Endothelial cell of umbilical vein (primary cell): ENCODE measurements around the gene TTC27. TPM values are rescaled to one million over a fixed set of nuclear protein-coding genes. Genes with fewer than 3 reads are reported as not detected.

Source experiments
- BruUV-seq: library from RNA; stranded (reverse); fragments of 400-500 nt; replicated peaks from 2 replicates; lab custom pipeline; 2021; lab: Mats Ljungman, UMichigan
- CTCF ChIA-PET: fragments of 300-600, 350-600 bp; sonication (Branson Sonifier 250); formaldehyde crosslinking; loops from one replicate; lab custom pipeline; 2021; ENCODE audit warnings: antibody characterized with exemption, inconsistent platforms; lab: Charles Lee
- POLR2A ChIA-PET: fragments of 300-600, 350-600 bp; sonication (Branson Sonifier 250); formaldehyde crosslinking; loops from one replicate; lab custom pipeline; 2021; ENCODE audit warnings: antibody characterized with exemption, inconsistent platforms; lab: Charles Lee
- DNase-seq: peaks from one replicate; pipeline ENCODE4 v3.0.0-alpha.2; 2011; ENCODE audit warnings: low read depth, low spot score
- FAIRE-seq: peaks from 2 replicates; lab custom pipeline; 2011; peaks lifted over from hg19 to GRCh38; lab: Jason Lieb, UNC
- H2AFZ ChIP-seq: 2 replicates; pipeline ENCODE4 v1.6.0; 2012; ENCODE audit warnings: low read depth, low read length, control low read depth, inconsistent platforms
- H3K27ac ChIP-seq: 2 replicates; pipeline ENCODE4 v1.5.1; 2011; ENCODE audit warnings: low read depth, mild to moderate bottlenecking, control low read depth, low read length, moderate library complexity; ENCODE audit not compliant: insufficient read depth
- H3K27me3 ChIP-seq, 2 experiments: 2 replicates each; pipeline versions ENCODE4 v1.6.0 to v1.6.1; 2011; ENCODE audit warnings: low read length in 2 of 2, mixed read lengths in 1 of 2; ENCODE audit not compliant: control insufficient read depth in 2 of 2, insufficient read depth in 2 of 2
- H3K36me3 ChIP-seq, 2 experiments: 2 replicates in 1 of 2; 3 replicates in 1 of 2; pipeline ENCODE4 v1.5.1; 2011; ENCODE audit warnings: low read length in 2 of 2, mild to moderate bottlenecking in 1 of 2, moderate library complexity in 1 of 2; ENCODE audit not compliant: control insufficient read depth in 2 of 2, insufficient read depth in 2 of 2; ENCODE audit errors: extremely low read depth in 1 of 2
- H3K4me1 ChIP-seq: 3 replicates; pipeline ENCODE4 v1.5.1; 2011; ENCODE audit warnings: mild to moderate bottlenecking, low read length; ENCODE audit not compliant: control insufficient read depth, insufficient read depth; ENCODE audit errors: extremely low read depth
- H3K4me2 ChIP-seq: 2 replicates; pipeline ENCODE4 v1.6.1; 2011; ENCODE audit warnings: low read length, control low read depth, mixed read lengths; ENCODE audit not compliant: insufficient read depth
- H3K4me3 ChIP-seq, 3 experiments: fragments of 200-600 bp in 1 of 3; sonication (generic), shearing (Covaris generic) in 1 of 3; replicated peaks in 1 of 3; 2 replicates each; pipeline ENCODE4 v1.5.1; 2011 to 2016; ENCODE audit warnings: control low read depth in 3 of 3, low read length in 3 of 3, mild to moderate bottlenecking in 2 of 3, inconsistent platforms in 1 of 3, low read depth in 1 of 3, moderate library complexity in 1 of 3; ENCODE audit not compliant: insufficient read depth in 1 of 3
- H3K79me2 ChIP-seq: 2 replicates; pipeline ENCODE4 v1.6.0; 2012; ENCODE audit warnings: low read length, inconsistent platforms; ENCODE audit not compliant: control insufficient read depth, insufficient read depth
- H3K9ac ChIP-seq: replicated peaks from 2 replicates; pipeline ENCODE3; 2011; ENCODE audit warnings: low read length, control low read depth; ENCODE audit not compliant: insufficient read depth; ENCODE audit errors: extremely low read depth
- H3K9me1 ChIP-seq: replicated peaks from 3 replicates; pipeline ENCODE4 v1.6.0; 2011; ENCODE audit warnings: mild to moderate bottlenecking, low read length; ENCODE audit not compliant: control insufficient read depth, insufficient read depth; ENCODE audit errors: extremely low read depth
- H3K9me3 ChIP-seq: replicated peaks from 2 replicates; pipeline ENCODE4 v1.5.1; 2012; ENCODE audit warnings: low read length, inconsistent platforms; ENCODE audit not compliant: control insufficient read depth, insufficient read depth
- H4K20me1 ChIP-seq: replicated peaks from 2 replicates; pipeline ENCODE3; 2011; ENCODE audit warnings: mild to moderate bottlenecking, low read length; ENCODE audit not compliant: control insufficient read depth, insufficient read depth; ENCODE audit errors: extremely low read depth
- CTCF ChIP-seq, 2 donors: IDR thresholded peaks; 1 replicate in 1 of 2; 2 replicates in 1 of 2; pipeline ENCODE4 v1.5.1; 2011; ENCODE audit warnings: low read length in 2 of 2, mild to moderate bottlenecking in 2 of 2, moderate library complexity in 2 of 2, control low read depth in 1 of 2, inconsistent platforms in 1 of 2, low read depth in 1 of 2; ENCODE audit not compliant: insufficient read depth in 1 of 2; ENCODE audit errors: extremely low read depth in 1 of 2
- EZH2 ChIP-seq: IDR thresholded peaks from 2 replicates; pipeline ENCODE4 v1.6.1; 2012; ENCODE audit warnings: borderline replicate concordance, low read depth, mild to moderate bottlenecking, moderate library complexity, low read length, inconsistent platforms; ENCODE audit not compliant: severe bottlenecking
- FOS ChIP-seq: IDR thresholded peaks from 2 replicates; pipeline ENCODE4 v1.6.1; 2011; ENCODE audit warnings: mild to moderate bottlenecking, low read length, moderate library complexity, borderline replicate concordance; ENCODE audit not compliant: insufficient read depth
- GATA2 ChIP-seq: IDR thresholded peaks from 2 replicates; pipeline ENCODE4 v1.7.0; 2011; ENCODE audit warnings: low read depth, mild to moderate bottlenecking, moderate library complexity, mixed read lengths, low read length; ENCODE audit not compliant: insufficient read length, insufficient read depth
- JUN ChIP-seq: IDR thresholded peaks from 2 replicates; pipeline ENCODE4 v1.6.1; 2011; ENCODE audit warnings: borderline replicate concordance, low read depth; ENCODE audit not compliant: insufficient read length, insufficient read depth
- MAX ChIP-seq: IDR thresholded peaks from 2 replicates; pipeline ENCODE4 v1.6.1; 2011; ENCODE audit not compliant: insufficient read depth, insufficient read length
- MYC ChIP-seq: IDR thresholded peaks from one replicate; pipeline ENCODE4 v1.6.1; 2011; ENCODE audit warnings: mild to moderate bottlenecking, low read depth, low read length
- POLR2A ChIP-seq: IDR thresholded peaks from 2 replicates; pipeline ENCODE4 v1.6.1; 2012; ENCODE audit warnings: low read depth, mild to moderate bottlenecking, control low read depth, low read length
- POLR2AphosphoS5 ChIP-seq: IDR thresholded peaks from 2 replicates; pipeline ENCODE4 v1.6.1; 2012; ENCODE audit warnings: low read depth, mild to moderate bottlenecking, control low read depth, low read length, moderate library complexity; ENCODE audit not compliant: insufficient read depth
- dilution Hi-C: fragments of 300-500 bp; cut with MboI; formaldehyde crosslinking; loops from one replicate; pipeline ENCODE4 v1.15.0; 2019; ENCODE audit warnings: low sequenced_read_pairs; ENCODE audit not compliant: extremely low pct_ligation_motif_present
- intact Hi-C: fragments of 100-400 bp; cut with micrococcal nuclease; formaldehyde crosslinking; loops from one replicate; pipeline ENCODE4 v1.10.0; 2022
- polyA plus RNA-seq, 4 experiments: library from polyadenylated mRNA; depleted of rRNA in 3 of 4; stranded (reverse) in 3 of 4; unstranded in 1 of 4; fragments of >200 nt; gene quantifications; 2 replicates each; pipeline versions ENCODE4 v1.2.1 to v1.2.3, GENCODE V29; 2011 to 2012; ENCODE audit warnings: missing spikeins in 1 of 4
- total RNA-seq: library from RNA; stranded (reverse); gene quantifications from 2 replicates; pipeline ENCODE4 v1.2.3, GENCODE V29; 2021

Gene TTC27
- total and polyA plus RNA-seq, 2 donors (not counting 3 experiments of a cell fraction or from before 2014, with no cell fraction given), result 16.3 to 20.1 TPM

GRCh38 chr2:32739664-32740063, 111.8 kb downstream of the TTC27 start:
- TF ChIP-seq MYC (no peak), EZH2 (no peak), FOS (no peak), POLR2AphosphoS5 (no peak), GATA2 (no peak), CTCF (IDR thresholded peaks at IDR 0.05; ENCODE audit: extremely low read depth in 1 of 2, insufficient read depth in 1 of 2, low read depth in 1 of 2, low read length in 2 of 2) (no peak), POLR2A (no peak), JUN (no peak), MAX (no peak)
- no peaks in the 10 kb centered on the region for H3K79me2 ChIP-seq
- H3K27ac ChIP-seq, result no peak overlapping the region
- dilution Hi-C loops (no loop called here), intact Hi-C loops (no loop called here)
- H3K9me3 ChIP-seq, result no peaks in the 10 kb centered on the region
- no peak overlapping the region for H3K4me3 ChIP-seq
- no peaks in the 10 kb centered on the region for H3K9me1 ChIP-seq
- ChIA-PET POLR2A (no interaction called here), CTCF (interaction anchor here (0.7 to 1.7 kb wide), 2 partner anchors 12 to 13 kb away, joined by 3 to 4 read pairs; no protein-coding TSS in a partner anchor)
- no peaks in the 10 kb centered on the region for H3K36me3 ChIP-seq
- H3K27me3 ChIP-seq, result no peaks in the 10 kb centered on the region
- H3K9ac ChIP-seq, result no peak overlapping the region
- no peak overlapping the region for H2AFZ ChIP-seq
- BruUV-seq, result no TSS peak
- H4K20me1 ChIP-seq, result no peaks in the 10 kb centered on the region
- no peak overlapping the region for H3K4me2 ChIP-seq
- FAIRE-seq (no peak), DNase-seq (no peak)
- no peaks in the 10 kb centered on the region for H3K4me1 ChIP-seq
